ENCODE measurements around the gene ANO3.
A peak's percentile ranks its signal among the peaks of the same experiment; 100 is the strongest.
"Not testable (repeated sequence)": the region's sequence is repeated elsewhere in the genome, so short reads cannot be mapped to it uniquely, and the experiment has no call there.

Gene ANO3

DNA sequence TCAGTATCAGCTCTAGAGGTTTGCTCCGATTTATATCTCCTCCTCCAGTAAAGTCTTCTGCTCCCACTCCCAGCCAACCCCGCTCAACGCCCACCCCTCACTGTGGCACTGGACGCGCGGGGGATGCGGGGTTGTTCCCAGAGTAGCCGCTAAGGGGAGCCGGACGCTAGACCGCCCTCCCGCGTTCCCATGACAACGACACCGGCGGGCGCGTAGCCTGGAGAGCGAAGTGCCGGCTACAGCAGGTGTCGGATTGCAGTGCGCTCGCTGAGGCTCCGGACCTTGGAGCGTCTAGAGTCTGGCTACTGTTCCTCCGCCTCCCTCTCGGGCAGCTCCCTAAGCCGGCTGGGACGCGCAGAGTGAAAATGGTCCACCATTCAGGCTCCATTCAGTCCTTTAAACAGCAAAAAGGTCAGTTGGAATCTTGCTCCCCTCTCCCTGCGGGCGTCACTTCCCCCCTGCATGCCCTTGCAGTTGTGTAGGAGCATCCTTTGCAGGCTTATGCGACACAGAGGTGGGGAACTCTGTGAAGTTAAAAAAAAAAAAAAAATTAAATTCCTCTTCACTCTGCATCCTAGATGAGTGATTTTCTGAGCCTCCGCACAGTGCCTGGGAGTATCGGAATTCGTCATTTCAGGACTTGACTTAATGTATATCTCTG is at the start of gene ANO3:
Gene ANO3 (plus strand): TSS at position 220 of the 661 bp plus-strand sequence. CDS start 146 bp downstream, at position 366.
- DNase-seq = no peak

- DNase-seq = no peak
These were observed 48.0 kb upstream of the ANO3 start for GRCh38 chr11:26283852-26284408.

GRCh38 chr11:26285608-26286007 is 46.3 kb upstream of the ANO3 start:
- DNase-seq = no peak

DNA sequence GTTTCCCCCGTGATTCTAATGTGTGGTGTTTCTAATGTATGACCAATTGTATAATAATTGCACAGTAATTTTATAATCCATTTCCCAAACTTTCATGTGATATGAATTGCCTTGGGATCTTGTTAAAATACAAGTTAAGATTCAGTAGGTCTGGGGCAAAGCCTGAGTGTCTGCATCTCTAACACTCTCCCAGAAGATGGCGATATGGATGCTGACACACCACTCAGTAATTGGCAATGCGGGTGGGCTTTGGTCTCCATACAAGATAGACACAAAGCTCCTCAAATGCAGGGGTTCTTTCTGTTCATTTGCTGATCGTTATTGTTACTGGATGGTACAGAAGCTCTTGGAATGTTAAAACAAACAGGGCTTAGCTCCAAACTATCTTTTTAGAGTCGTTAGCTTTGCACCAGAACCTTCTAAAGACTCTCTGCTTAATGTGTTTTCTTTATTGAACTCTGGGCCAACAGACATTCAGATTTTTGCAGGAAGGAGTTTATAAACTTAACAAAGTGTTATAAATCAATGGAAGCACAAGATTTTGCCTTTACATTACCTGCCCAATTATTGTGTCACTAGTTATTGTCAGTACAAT is 45.4 kb upstream of the ANO3 start:
- no peak for DNase-seq

DNA sequence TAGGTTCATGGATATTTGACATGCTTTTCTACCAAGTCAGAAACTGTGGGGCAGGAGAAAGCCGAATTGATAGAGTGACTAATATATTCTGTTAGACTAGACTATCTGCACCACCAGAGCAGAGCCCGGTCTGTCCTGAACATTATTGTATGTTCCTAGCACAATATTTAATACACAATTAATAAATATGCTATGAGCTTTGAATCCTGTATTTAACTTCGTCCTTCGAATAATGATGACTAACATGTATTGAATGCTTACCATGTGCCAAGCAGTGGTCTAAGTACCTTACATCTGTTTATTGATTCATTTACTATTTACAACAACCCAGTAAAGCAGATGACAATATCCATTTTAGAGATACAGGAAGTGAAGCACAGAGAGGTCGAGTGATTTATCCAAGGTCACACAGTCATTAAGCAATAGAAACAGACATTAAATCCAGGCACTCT is 44.8 kb upstream of the ANO3 start:
- DNase-seq = no peak

DNA sequence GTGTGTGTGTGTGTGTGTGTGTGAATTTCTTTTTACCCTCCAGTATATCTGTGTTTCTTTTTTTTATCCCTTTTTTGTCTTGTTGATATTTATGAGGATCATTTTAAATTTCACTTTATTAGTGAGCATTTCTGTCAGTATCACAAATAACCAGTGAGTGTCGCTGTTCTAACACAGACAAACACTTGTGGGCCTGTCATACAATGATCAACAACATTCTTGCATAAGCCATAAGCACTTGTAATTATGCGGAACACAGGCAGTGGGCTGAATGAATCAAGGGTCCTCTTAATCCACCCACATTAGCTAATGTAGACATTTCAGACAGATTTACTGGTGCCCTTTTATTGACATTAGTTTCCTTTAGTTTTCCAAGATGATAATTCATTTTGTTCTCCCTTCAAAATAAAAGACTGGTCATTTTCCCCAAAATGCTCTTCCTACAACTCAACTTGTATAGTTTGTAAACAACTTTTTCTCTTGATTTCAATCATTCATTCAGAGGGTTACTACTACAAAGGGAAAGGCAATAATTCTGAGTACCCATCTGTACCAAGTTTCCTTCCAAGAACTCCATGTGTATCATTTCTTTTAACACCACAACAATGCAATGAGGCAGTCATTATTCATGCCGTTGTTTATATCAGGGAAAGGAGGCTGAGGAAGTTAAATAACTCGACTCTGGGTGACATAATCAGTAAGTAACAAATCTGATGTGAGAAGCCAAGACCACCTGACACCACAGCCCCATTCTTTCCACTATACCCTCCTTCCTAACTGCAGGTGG is 34.5 kb upstream of the ANO3 start:
- DNase-seq = peak; percentile 54

GRCh38 chr11:26316372-26316771 is 15.6 kb upstream of the ANO3 start:
- DNase-seq = not testable (repeated sequence)

GRCh38 chr11:26319906-26320305 is 12.0 kb upstream of the ANO3 start:
- no peak for DNase-seq

- no peak for DNase-seq
These were observed 10.4 kb upstream of the ANO3 start for GRCh38 chr11:26321516-26321915.

DNA sequence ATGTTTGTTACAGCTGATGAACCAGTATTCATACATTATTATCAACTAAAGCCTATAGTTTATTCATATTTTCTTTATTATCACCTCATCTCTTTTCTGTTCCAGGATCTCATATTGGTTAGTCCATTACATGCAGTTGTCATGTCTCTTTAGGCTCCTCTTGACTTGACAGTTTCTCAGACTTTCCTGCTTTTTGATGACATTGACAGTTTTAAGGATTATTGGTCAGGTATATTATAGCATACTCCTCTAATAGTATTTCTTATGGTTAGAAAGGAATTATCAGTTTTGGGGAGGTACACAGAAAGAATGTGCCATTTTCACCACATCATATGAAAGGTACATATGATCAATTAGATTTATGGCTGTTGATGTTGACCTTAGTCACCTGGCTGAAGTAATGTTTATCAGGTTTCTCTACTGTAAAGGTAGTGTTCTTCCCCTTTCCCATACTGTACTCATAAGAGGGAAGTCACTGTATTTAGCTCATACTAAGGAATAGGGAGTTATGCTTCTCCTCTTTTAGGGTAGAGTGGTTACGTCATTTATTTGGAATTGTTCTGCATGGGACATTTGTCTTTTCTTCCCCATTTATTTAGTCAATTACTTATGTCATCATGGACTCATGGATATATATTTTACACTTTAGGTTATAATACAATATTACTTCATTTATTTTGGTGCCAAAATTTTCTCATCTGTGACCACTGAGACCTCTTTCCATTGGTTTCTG is 9.4 kb upstream of the ANO3 start:
- no peak for DNase-seq

- no peak for DNase-seq
These were observed 8.1 kb upstream of the ANO3 start for GRCh38 chr11:26323837-26324236.

DNA sequence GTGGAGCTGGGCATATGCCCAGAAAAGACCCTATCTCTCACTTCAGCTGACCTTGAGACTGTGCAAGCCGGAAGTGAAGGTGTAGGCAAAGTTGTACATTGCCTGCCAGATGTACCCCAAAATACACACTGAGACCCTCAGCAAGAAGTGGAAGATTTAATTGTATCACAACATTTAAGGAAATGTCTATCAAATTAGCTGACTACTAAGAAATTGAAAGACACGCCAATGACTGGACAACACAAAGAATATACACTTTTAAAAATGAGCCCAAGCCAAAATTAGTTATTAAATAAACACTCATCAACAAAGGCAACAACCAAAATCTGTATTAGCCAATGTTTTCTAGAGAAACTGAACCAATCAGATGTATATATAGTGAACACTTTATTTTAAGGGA is 7.7 kb upstream of the ANO3 start:
- no peak for DNase-seq

DNA sequence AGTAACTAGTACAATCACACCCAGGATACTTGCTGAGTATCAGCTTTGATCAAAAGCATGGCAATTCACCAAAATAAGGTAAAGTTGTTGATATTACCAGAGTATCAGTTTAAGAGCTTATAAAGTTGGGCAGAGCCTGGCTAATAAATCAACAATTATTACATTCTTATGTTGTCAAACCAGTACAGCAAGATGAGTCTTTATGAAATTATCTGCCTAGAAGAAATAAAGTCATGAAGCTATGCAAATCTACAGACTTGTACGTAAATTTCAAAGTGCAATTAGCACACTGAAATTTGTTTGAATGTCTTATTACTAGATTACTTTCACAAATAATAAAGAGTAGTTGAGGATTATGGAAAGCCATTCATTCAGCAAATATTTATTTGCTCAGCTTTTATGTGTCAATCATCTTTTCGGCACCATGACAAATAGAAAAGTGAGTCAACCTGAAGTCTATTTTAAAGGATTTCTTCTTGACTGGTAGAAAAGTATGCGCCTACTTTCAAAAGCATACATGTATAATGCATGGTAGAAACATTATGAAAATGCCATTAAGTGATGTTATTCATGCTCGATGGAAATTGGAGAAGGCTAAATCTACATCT is 5.0 kb upstream of the ANO3 start:
- no peak for DNase-seq

DNA sequence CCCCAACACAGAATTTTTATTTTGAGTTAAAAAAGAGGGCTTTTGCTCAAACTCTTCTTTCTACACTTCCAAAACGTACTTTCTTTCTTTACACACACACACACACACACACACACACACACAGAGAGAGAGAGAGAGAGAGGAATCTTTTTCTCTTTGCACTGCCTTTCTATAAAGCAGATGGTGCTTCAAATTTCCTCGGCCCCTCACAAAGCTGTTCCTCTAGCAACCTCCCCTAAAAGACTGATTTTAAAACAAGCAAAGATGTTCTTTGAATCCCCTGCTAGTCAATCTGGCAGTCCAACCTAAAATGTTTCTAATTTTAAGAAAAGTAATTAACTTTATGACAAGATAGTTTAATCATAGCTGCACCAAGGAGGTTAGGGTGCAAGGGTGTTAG is 2.7 kb upstream of the ANO3 start:
- DNase-seq = no peak

DNA sequence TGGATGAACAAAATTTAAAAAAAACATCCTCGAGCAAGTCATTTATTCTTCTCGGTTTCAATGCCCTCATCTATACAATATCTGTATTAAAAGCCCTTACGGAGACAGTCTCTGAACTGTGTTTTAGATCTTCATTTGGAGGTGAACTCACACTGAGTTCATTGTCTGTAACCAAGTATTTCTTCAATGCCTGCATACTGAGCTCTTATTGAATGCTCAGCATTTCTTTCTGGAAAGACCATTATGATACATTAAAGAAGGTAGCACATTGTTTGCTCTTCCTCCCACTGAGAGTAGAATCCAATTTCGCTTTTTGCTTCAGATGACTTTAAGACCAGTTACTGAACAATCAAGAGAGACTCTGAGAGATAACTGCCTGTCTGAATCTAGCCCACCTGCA is 1.7 kb upstream of the ANO3 start:
- no peak for DNase-seq

GRCh38 chr11:26332572-26332915 is 614 bp downstream of the ANO3 start:
- DNase-seq = no peak

DNA sequence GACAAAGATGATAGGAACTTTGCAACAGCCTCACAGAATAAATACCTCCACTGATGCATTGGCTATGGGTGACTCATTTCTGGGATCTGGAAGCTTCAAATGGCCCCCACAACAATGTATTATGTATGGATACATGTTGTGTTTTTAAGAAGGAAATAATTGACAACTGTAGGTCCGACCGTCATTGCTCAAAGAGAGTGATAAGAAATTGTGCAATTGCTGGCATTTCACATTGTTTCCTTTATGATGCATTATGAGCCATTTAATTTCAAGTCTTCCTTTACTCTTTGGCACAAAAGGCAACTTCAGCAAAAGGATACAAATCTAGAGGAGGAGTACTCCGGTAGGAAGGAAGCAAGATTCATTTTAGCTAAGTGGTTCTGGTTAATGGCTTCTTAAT is 2.0 kb downstream of the ANO3 start:
- no peak for DNase-seq

DNA sequence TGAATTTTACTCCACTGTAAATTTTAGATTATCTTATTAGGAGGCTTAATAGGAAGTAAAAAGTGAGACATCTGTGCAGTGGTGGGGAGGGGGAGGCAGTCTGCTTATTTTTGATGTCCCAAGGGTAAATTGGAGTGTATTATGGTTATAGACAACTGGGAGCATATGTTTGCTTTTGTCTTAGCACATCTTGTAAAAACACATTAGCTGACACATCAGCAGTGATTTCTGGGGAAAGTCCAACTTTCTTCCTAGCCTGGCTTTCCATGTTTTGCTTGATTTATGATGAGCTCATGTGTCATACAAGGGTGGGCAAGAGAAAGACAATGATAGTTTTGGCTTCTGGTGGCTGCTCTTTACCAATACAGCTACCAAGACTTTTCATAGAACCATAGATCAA is 4.0 kb downstream of the ANO3 start:
- DNase-seq = no peak

- no peak for DNase-seq
These were observed 12.7 kb downstream of the ANO3 start for GRCh38 chr11:26344647-26345046.

GRCh38 chr11:26348776-26349175 is 16.8 kb downstream of the ANO3 start:
- no peak for DNase-seq

DNA sequence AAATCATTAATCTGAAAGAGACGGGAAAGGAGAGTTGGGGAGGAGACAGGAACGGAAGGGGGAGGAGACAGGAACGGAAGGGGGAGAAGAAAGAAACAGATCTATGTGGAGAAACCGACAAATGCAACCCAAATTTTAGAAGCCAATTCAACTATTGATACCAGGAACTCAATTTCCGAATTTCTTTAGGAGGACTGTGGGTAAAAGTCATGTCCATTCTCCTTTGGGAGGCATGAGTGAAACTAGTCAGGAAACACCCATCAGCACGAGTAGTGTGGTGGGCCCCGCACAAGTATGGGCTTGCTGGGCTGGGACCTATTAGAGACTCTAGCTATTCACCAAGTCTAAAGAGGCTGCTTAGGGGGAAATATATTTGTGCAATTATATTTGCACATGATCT is 18.1 kb downstream of the ANO3 start:
- DNase-seq = no peak

DNA sequence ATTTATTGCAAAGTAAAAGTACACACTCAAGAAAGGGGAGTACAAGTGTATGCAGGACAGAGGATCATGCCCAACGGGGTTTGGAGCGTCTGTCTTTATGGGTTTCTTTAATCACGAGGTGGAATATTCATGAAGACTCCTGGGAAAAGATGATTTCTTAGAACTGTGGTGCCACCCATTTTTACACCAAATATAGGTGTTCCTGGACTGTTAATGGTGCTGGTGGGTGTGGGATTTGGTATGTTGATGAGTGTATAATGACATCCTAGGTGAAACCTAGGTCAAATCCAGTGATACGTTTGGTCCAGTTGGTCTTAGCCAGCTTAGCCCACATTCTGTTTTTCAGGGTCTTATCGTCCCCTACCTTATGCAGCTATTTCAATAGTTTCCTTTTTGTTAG is 21.1 kb downstream of the ANO3 start:
- no peak for DNase-seq

- DNase-seq = no peak
These were observed 27.1 kb downstream of the ANO3 start for GRCh38 chr11:26359055-26359454.
